Omental fat pad (tissue), 4 donors: ENCODE data around the gene ASCC1. TPM values are rescaled to one million over a fixed set of nuclear protein-coding genes. Genes with fewer than 3 reads are reported as not detected.

Source experiments
- ATAC-seq: fragments of 150-250 bp; one replicate; pipeline ENCODE4 v1.9.1; 2016; ENCODE audit warnings: mild to moderate bottlenecking, moderate library complexity; ENCODE audit not compliant: low FRiP score
- DNase-seq: peaks from one replicate; pipeline ENCODE4 v3.0.0-alpha.2; 2019; ENCODE audit warnings: low spot score
- CTCF ChIP-seq, 3 donors: fragments of 450-650 bp; IDR thresholded peaks; one replicate each; pipeline ENCODE4 v1.5.1; 2016 to 2017; ENCODE audit warnings: antibody characterized with exemption in 3 of 3, mild to moderate bottlenecking in 3 of 3, moderate library complexity in 2 of 3
- total RNA-seq, 4 donors: library from RNA; depleted of rRNA; stranded (reverse); fragments of >200 nt; gene quantifications; one replicate each; pipeline ENCODE4 v1.1.0, GENCODE V29; 2016

Gene ASCC1, protein sequence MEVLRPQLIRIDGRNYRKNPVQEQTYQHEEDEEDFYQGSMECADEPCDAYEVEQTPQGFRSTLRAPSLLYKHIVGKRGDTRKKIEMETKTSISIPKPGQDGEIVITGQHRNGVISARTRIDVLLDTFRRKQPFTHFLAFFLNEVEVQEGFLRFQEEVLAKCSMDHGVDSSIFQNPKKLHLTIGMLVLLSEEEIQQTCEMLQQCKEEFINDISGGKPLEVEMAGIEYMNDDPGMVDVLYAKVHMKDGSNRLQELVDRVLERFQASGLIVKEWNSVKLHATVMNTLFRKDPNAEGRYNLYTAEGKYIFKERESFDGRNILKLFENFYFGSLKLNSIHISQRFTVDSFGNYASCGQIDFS
- total RNA-seq, result 10 to 100 TPM; 21.3 to 34.5 (median 26.3) TPM

GRCh38 chr10:72215611-72216549, at the start of gene ASCC1, which contains the start of gene ANAPC16:
TSS of gene ASCC1 (minus strand) at chr10:72216276. CDS start at chr10:72213298, 2,978 bp downstream.
TSS of gene ANAPC16 (plus strand) at chr10:72216012. CDS start at chr10:72223915, 7,903 bp downstream.
- DNase-seq (peak; percentile 65), ATAC-seq (peak; percentile 96)
- no peak for TF ChIP-seq CTCF (IDR thresholded peaks at IDR 0.05)

GRCh38 chr10:72265508-72265907, 49.4 kb upstream of the ASCC1 start:
- no peak for TF ChIP-seq CTCF (IDR thresholded peaks at IDR 0.05)
- DNase-seq, result no peak
- ATAC-seq, result no peak

- TF ChIP-seq CTCF (IDR thresholded peaks at IDR 0.05), result no peak
- DNase-seq, result no peak
Observed at GRCh38 chr10:72264536-72264935, 48.5 kb upstream of the ASCC1 start.

GRCh38 chr10:72263613-72264241, 47.7 kb upstream of the ASCC1 start:
- no peak for TF ChIP-seq CTCF (IDR thresholded peaks at IDR 0.05)
- DNase-seq, result no peak
- ATAC-seq, result no peak

More at GRCh38 chr10:72264536-72264935, 48.5 kb upstream of the ASCC1 start:
- no peak for ATAC-seq

DNA sequence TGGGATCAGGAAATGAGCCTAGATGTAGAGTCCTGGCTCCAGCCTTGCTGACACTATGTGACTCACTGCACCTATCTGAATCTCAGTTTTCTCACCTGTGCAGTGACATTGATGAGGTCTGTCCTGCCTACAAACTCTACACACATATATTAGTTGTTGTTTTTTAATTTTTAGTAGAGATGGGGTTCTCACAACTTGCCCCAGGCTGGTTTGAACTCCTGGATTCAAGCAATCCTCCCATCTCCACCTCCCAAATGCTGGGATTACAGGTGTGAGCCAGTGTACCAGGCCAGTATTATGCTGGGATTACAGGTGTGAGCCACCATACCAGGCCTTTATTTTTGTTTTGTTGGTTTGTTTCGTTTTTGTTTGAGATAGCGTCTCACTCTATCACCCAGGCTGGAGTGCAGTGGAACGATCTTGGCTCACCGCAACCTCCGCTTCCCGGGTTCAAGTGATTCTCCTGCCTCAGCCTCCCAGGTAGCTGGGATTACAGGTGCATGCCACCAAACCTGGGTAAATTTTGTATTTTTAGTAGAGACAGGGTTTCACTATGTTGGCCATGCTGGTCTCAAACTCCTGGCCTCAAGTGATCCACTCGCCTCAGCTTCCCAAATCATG, 45.8 kb upstream of the ASCC1 start:
- no peak for TF ChIP-seq CTCF (IDR thresholded peaks at IDR 0.05)
- no peak for ATAC-seq
- no peak for DNase-seq

- TF ChIP-seq CTCF (IDR thresholded peaks at IDR 0.05), result no peak
- ATAC-seq, result no peak
- no peak for DNase-seq
Observed at GRCh38 chr10:72260976-72261783, 45.1 kb upstream of the ASCC1 start.
